Measurements from ENCODE around the gene RIT2.

GRCh38 chr18:42906761-42907160 is 208.7 kb downstream of the RIT2 start:
- TF ChIP-seq CTCF (IDR thresholded peaks at IDR 0.05) (no peak), POLR2AphosphoS5 (IDR thresholded peaks at IDR 0.05) (no peak)
